ENCODE measurements around the gene MDFI. TPM values are rescaled to one million over a fixed set of nuclear protein-coding genes. Genes with fewer than 3 reads are reported as not detected.

Gene MDFI
- 0.09 TPM in 1 of 2 replicates, not detected in the other for total RNA-seq (ENCODE audit: low replicate concordance)

- H3K4me3 ChIP-seq (ENCODE audit: low read depth, low read length) = no peak within 1 kb of the TSS
- no peak for DNase-seq (ENCODE audit: low read depth)
- TF ChIP-seq CTCF (IDR thresholded peaks at IDR 0.05; ENCODE audit: insufficient read depth, low read length) = no peak
Observed at GRCh38 chr6:41638002-41638934, at the start of gene MDFI. Gene MDFI, plus strand, starts transcription at chr6:41638468. Its CDS starts 282 bp downstream, at chr6:41638750.

- no peak for TF ChIP-seq CTCF (IDR thresholded peaks at IDR 0.05; ENCODE audit: insufficient read depth, low read length)
- H3K4me3 ChIP-seq (ENCODE audit: low read depth, low read length) = no peak overlapping the region
- no peak for DNase-seq (ENCODE audit: low read depth)
Observed at GRCh38 chr6:41589223-41589622, 49.0 kb upstream of the MDFI start.

GRCh38 chr6:41589636-41590622 lies 48.3 kb upstream of the MDFI start:
- TF ChIP-seq CTCF (IDR thresholded peaks at IDR 0.05; ENCODE audit: insufficient read depth, low read length) = no peak
- no peak for DNase-seq (ENCODE audit: low read depth)
- no peak overlapping the region for H3K4me3 ChIP-seq (ENCODE audit: low read depth, low read length)

- no peak for TF ChIP-seq CTCF (IDR thresholded peaks at IDR 0.05; ENCODE audit: insufficient read depth, low read length)
- no peak for DNase-seq (ENCODE audit: low read depth)
- H3K4me3 ChIP-seq (ENCODE audit: low read depth, low read length) = no peak overlapping the region
Observed at GRCh38 chr6:41591122-41591521, 47.1 kb upstream of the MDFI start.

GRCh38 chr6:41591859-41592502 lies 46.3 kb upstream of the MDFI start:
- peak; percentile 59 for DNase-seq (ENCODE audit: low read depth)
- peak; percentile 93 for TF ChIP-seq CTCF (IDR thresholded peaks at IDR 0.05; ENCODE audit: insufficient read depth, low read length)
- no peak overlapping the region for H3K4me3 ChIP-seq (ENCODE audit: low read depth, low read length)

- no peak for DNase-seq (ENCODE audit: low read depth)
- TF ChIP-seq CTCF (IDR thresholded peaks at IDR 0.05; ENCODE audit: insufficient read depth, low read length) = no peak
- no peak overlapping the region for H3K4me3 ChIP-seq (ENCODE audit: low read depth, low read length)
Observed at GRCh38 chr6:41593406-41593805, 44.9 kb upstream of the MDFI start.

Measured in fibroblast of the aortic adventitia (primary cell).